Mucosa of rectum (tissue), 2 donors: ENCODE data around the gene MEFV.

Experiments used
- H3K27ac ChIP-seq, 2 donors: one replicate each; pipeline ENCODE4 v1.7.0; 2013; ENCODE audit warnings: inconsistent platforms in 2 of 2, low read depth in 2 of 2, low read length in 2 of 2
- H3K27me3 ChIP-seq, 2 donors: one replicate each; pipeline ENCODE4 v1.7.0; 2013; ENCODE audit warnings: low read length in 2 of 2; ENCODE audit not compliant: control insufficient read depth in 2 of 2, insufficient read depth in 2 of 2
- H3K36me3 ChIP-seq, 2 donors: one replicate each; pipeline ENCODE4 v1.7.0; 2013; ENCODE audit warnings: low read length in 2 of 2; ENCODE audit not compliant: control insufficient read depth in 2 of 2, insufficient read depth in 2 of 2
- H3K4me1 ChIP-seq, 2 donors: one replicate each; pipeline ENCODE4 v1.7.0; 2013; ENCODE audit warnings: low read length in 2 of 2, mild to moderate bottlenecking in 1 of 2; ENCODE audit not compliant: control insufficient read depth in 2 of 2, insufficient read depth in 2 of 2
- H3K4me3 ChIP-seq, 2 donors: one replicate each; pipeline ENCODE4 v1.7.0; 2013; ENCODE audit warnings: low read length in 2 of 2
- H3K9ac ChIP-seq, 2 donors: one replicate each; pipeline ENCODE4 v1.7.0; 2013; ENCODE audit warnings: low read length in 2 of 2, low read depth in 1 of 2, mild to moderate bottlenecking in 1 of 2
- H3K9me3 ChIP-seq, 2 donors: one replicate each; pipeline ENCODE4 v1.7.0; 2013; ENCODE audit warnings: low read length in 2 of 2; ENCODE audit not compliant: control insufficient read depth in 2 of 2
- donor health status: healthy.
- donor health status: Normal muscosa, but diverticular disease.

The MEFV gene

DNA sequence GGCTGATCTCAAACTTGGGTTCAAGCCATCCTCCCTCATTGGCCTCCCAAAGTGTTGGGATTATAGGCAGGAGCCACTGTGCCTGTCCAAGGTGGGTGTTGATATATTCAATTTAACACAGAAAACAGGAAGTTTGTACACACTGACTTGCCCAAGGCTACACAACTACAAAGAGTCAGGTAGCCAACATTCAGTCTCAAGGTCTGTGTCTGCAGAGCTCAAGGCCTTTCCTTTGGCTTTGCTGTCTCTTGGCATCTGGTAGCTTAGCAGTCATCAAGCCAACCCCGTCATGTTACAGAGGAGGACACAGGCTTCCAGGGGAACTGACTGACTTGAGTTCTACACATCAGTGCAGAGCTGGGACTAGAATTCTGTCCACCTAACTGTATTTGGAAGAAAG, 11.9 kb upstream of the MEFV start:
- Histone ChIP-seq H3K9ac (no peak overlapping the region), H3K36me3 (peaks cover 4 to 5% of the 10 kb centered on the region in 2 donors), H3K4me1 (peaks cover 5 to 7% of the 10 kb centered on the region in 2 donors), H3K27me3 (no peaks in the 10 kb centered on the region), H3K27ac (no peak overlapping the region), H3K4me3 (no peak overlapping the region), H3K9me3 (no peaks in the 10 kb centered on the region)

- H3K27ac ChIP-seq, result no peak overlapping the region
- no peak overlapping the region for H3K4me3 ChIP-seq
- H3K27me3 ChIP-seq, result no peaks in the 10 kb centered on the region
- H3K9ac ChIP-seq, result no peak overlapping the region
- peaks cover 5 to 10% of the 10 kb centered on the region in 2 donors for H3K4me1 ChIP-seq
- H3K9me3 ChIP-seq, result no peaks in the 10 kb centered on the region
- H3K36me3 ChIP-seq, result peaks cover 4 to 5% of the 10 kb centered on the region in 2 donors
Measured at GRCh38 chr16:3266873-3267537, 10.6 kb upstream of the MEFV start.

DNA sequence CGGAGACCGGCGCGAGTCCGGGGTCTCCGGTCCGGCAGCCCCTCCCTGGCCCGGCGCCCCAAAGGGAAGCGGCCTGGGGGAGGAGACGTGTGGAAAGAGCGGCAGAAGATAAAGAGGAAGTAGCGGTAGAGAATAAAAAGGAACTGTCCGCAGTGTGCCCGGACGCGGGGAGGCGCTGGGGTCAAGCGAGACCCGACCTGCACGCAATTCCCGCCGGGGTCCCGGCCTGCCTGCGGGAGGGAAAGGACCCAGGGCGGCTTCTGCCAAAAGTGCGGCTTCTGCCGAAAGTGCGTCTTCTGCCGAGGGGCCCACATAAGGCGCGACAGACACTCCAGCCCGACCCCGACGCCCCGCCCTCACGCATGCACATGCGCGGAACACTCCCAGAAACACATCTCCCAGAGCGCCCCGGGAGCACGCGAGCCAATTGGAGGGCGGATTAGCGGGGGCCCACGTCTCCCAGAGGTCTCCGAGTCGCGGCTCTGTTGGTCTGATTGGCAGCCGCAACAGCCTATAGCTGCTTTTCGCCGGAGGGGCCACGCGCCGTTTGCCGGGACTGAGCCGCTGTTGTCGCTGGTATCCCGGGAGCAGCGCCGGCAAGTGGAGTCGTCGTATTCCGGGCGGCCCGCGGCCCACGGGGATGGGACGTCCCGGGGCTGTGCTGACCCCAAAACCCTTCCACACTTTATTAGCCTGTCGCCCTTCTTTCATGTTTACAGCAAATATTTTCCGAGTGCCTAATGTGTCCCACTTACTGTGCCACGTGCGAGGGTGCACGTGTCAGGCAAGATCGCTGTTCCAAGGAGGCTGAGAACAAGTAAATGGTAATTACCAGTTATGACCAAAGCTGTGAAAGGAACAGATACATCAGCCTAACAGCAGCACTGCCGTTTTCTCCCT, 8.0 kb upstream of the MEFV start:
- Histone ChIP-seq H3K36me3 (peaks cover 4 to 5% of the 10 kb centered on the region in 2 donors), H3K27me3 (no peaks in the 10 kb centered on the region), H3K27ac (peak overlapping the region; percentile 99 to 100), H3K4me3 (peak overlapping the region; percentile 90), H3K9me3 (no peaks in the 10 kb centered on the region), H3K9ac (peak overlapping the region; percentile 84 to 95), H3K4me1 (peaks cover 5 to 10% of the 10 kb centered on the region in 2 donors)

GRCh38 chr16:3262517-3262916, 6.1 kb upstream of the MEFV start:
- Histone ChIP-seq H3K9ac (no peak overlapping the region), H3K4me1 (peaks cover 5 to 10% of the 10 kb centered on the region in 2 donors), H3K27me3 (no peaks in the 10 kb centered on the region), H3K4me3 (no peak overlapping the region), H3K27ac (no peak overlapping the region), H3K9me3 (no peaks in the 10 kb centered on the region), H3K36me3 (peaks cover 0 to 4% of the 10 kb centered on the region in 2 donors)

GRCh38 chr16:3259836-3260235, 3.4 kb upstream of the MEFV start:
- Histone ChIP-seq H3K27ac (no peak overlapping the region), H3K4me3 (no peak overlapping the region), H3K9me3 (no peaks in the 10 kb centered on the region), H3K27me3 (peaks cover 0 to 3% of the 10 kb centered on the region in 2 donors), H3K9ac (no peak overlapping the region), H3K4me1 (peaks cover 3 to 9% of the 10 kb centered on the region in 2 donors), H3K36me3 (no peaks in the 10 kb centered on the region)

- Histone ChIP-seq H3K9me3 (no peaks in the 10 kb centered on the region), H3K36me3 (no peaks in the 10 kb centered on the region), H3K27me3 (peaks cover 0 to 3% of the 10 kb centered on the region in 2 donors), H3K9ac (no peak overlapping the region), H3K4me1 (no peaks in the 10 kb centered on the region), H3K4me3 (no peak overlapping the region), H3K27ac (no peak overlapping the region)
Measured at GRCh38 chr16:3256866-3257465, 533 bp upstream of the MEFV start.

DNA sequence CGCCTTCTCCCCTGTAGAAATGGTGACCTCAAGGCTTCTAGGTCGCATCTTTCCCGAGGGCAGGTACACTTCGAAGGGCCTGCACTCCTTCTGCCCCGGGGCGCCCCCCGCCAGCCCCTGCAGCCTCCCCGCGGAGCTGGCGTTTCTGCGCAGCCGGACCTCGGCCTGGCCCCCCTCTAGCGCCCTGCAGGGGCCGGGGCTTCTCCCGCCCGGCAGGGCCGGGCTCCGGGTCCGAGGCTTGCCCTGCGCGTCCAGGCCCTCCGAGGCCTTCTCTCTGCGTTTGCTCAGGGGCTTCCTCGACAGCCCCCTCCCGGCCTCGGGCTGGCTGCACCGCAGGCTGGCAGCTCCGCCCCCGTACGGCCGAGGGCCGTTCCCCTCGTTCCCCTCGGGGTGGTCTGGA, 2.1 kb downstream of the MEFV start:
- Histone ChIP-seq H3K9ac (no peak overlapping the region), H3K4me3 (no peak overlapping the region), H3K9me3 (no peaks in the 10 kb centered on the region), H3K27me3 (peaks cover 0 to 3% of the 10 kb centered on the region in 2 donors), H3K4me1 (no peaks in the 10 kb centered on the region), H3K36me3 (no peaks in the 10 kb centered on the region), H3K27ac (no peak overlapping the region)

DNA sequence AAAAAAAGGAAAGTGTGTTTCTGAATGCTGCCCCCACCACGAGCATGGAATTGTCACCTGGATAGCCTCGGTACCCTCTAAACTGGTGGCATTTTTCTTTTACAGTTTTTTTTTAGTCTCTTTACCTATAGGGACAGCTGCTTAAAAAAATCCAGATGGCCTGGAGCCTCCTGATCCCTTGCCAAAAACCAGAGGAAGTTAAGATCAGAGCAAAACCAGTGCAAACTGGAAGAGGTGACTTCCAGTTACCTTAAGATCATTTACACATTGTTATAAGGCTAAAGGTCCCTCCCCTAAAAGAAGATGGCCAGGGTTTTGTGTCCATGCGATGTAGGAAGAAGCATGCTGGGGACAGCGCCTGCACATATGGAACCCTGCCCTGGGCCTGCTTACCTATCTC, 3.5 kb downstream of the MEFV start:
- Histone ChIP-seq H3K27ac (no peak overlapping the region), H3K4me1 (no peaks in the 10 kb centered on the region), H3K27me3 (peaks cover 0 to 3% of the 10 kb centered on the region in 2 donors), H3K36me3 (no peaks in the 10 kb centered on the region), H3K4me3 (no peak overlapping the region), H3K9me3 (no peaks in the 10 kb centered on the region), H3K9ac (no peak overlapping the region)

DNA sequence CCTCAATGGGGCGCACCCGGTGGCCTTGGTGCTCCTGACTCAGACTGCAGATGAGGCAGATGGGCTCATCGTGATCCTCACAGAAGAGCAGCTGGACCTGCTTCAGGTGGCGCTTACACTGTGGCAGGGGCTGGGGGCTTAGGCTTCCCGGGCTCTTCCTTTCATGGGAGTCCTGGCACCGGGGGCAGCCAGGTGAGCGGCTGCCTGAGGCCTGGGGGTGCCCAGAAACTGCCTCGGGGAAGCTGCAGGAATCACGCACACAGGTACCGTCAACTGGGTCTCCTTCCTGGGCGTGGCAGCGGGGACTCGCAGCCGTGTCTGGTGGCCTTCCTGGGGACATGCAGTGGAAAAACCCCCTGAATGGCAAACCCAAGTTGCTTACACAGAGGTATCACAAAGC, 7.0 kb downstream of the MEFV start:
- H3K9ac ChIP-seq, result no peak overlapping the region
- no peaks in the 10 kb centered on the region for H3K36me3 ChIP-seq
- no peaks in the 10 kb centered on the region for H3K9me3 ChIP-seq

DNA sequence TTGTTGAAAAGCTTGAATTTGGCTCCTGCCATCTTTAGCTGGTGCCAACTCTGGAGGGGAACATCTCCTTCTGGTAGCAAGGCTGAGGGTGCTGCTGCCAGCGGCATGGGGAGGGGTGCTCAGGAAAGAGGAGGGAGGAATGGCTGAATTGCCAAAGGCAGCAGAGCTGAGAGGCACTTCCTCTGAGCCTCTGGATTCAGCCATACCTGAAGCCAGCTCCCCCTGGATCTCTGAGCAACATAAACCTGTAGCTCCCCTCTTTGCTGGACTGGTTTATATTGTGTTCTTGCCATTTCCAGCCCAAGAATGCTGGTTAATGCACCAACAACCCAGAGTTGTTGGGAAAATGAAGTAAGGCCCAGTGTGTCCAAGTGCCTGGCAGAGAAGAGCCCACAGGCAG, 7.4 kb downstream of the MEFV start:
- H3K27ac ChIP-seq, result no peak overlapping the region
- H3K36me3 ChIP-seq, result no peaks in the 10 kb centered on the region
- no peaks in the 10 kb centered on the region for H3K9me3 ChIP-seq
- no peaks in the 10 kb centered on the region for H3K27me3 ChIP-seq
- H3K4me3 ChIP-seq, result no peak overlapping the region
- H3K9ac ChIP-seq, result no peak overlapping the region
- H3K4me1 ChIP-seq, result no peaks in the 10 kb centered on the region

More for the DNA sequence above, 7.0 kb downstream of the MEFV start:
- Histone ChIP-seq H3K27ac (no peak overlapping the region), H3K27me3 (no peaks in the 10 kb centered on the region), H3K4me3 (no peak overlapping the region), H3K4me1 (no peaks in the 10 kb centered on the region)
